Natural killer cell (primary cell): ENCODE measurements around the gene IFITM2. TPM values are rescaled to one million over a fixed set of nuclear protein-coding genes. Genes with fewer than 3 reads are reported as not detected.

Experiments
- ATAC-seq, 3 donors: fragments of 150-1000 bp in 2 of 3; fragments of 200-7000 bp in 1 of 3; cut with Tn5 transposase; 1 replicate in 1 of 3; 2 replicates in 2 of 3; pipeline ENCODE4 v1.10.0; 2021; ENCODE audit warnings: mild to moderate bottlenecking in 2 of 3, moderate library complexity in 2 of 3
- DNase-seq, 2 donors: peaks; one replicate each; pipeline versions ENCODE4 v3.0.0 to v3.0.0-alpha.2; 2013 to 2021; ENCODE audit warnings: mixed read lengths in 1 of 2
- H3K27ac ChIP-seq: one replicate; pipeline ENCODE4 v1.5.1; 2013; ENCODE audit warnings: mild to moderate bottlenecking, low read length
- H3K27me3 ChIP-seq: one replicate; pipeline ENCODE4 v1.6.1; 2013; ENCODE audit warnings: low read length; ENCODE audit not compliant: control insufficient read depth, insufficient read depth
- H3K36me3 ChIP-seq: one replicate; pipeline ENCODE4 v1.6.1; 2013; ENCODE audit warnings: low read length; ENCODE audit not compliant: control insufficient read depth, insufficient read depth
- H3K4me1 ChIP-seq: one replicate; pipeline ENCODE4 v1.6.1; 2013; ENCODE audit warnings: low read length; ENCODE audit not compliant: control insufficient read depth, insufficient read depth
- H3K4me3 ChIP-seq: one replicate; pipeline ENCODE4 v1.5.1; 2013; ENCODE audit warnings: low read length
- H3K9me3 ChIP-seq: one replicate; pipeline ENCODE4 v1.6.1; 2013; ENCODE audit warnings: low read length; ENCODE audit not compliant: control insufficient read depth, insufficient read depth
- H3K27ac Mint-ChIP-seq, 2 donors: one replicate each; pipeline ENCODE4 v1.8.0; 2022; ENCODE audit warnings: mild to moderate bottlenecking in 2 of 2, mixed read lengths in 2 of 2, moderate library complexity in 1 of 2
- H3K27me3 Mint-ChIP-seq, 2 donors: one replicate each; pipeline ENCODE4 v1.8.0; 2022; ENCODE audit warnings: low read depth in 2 of 2, mixed read lengths in 2 of 2
- H3K36me3 Mint-ChIP-seq: one replicate; pipeline ENCODE4 v1.8.0; 2022; ENCODE audit warnings: mixed read lengths
- H3K4me1 Mint-ChIP-seq, 2 donors: one replicate each; pipeline ENCODE4 v1.8.0; 2022; ENCODE audit warnings: mixed read lengths in 2 of 2
- H3K4me3 Mint-ChIP-seq: one replicate; pipeline ENCODE4 v1.8.0; 2022; ENCODE audit warnings: mild to moderate bottlenecking, moderate library complexity, mixed read lengths
- H3K9me3 Mint-ChIP-seq, 2 donors: one replicate each; pipeline ENCODE4 v1.8.0; 2022; ENCODE audit warnings: mixed read lengths in 2 of 2
- WGBS: methylation state at CpG from one replicate; pipeline ENCODE4 v1.1.7; 2013; ENCODE audit warnings: missing lambda C conversion rate; ENCODE audit not compliant: insufficient coverage; 5-methylcytosine and 5-hydroxymethylcytosine counted together
- intact Hi-C: fragments of 100-400 bp; cut with micrococcal nuclease; formaldehyde crosslinking; loops from one replicate; pipeline ENCODE4 v1.14.2; 2022
- total RNA-seq, 4 donors: library from RNA; stranded (reverse); fragments of 120-200 nt in 1 of 4; gene quantifications; one replicate each; pipeline versions ENCODE4 v1.2.3 to v1.2.4, GENCODE V29; 2013 to 2022
- TF ChIP-seq, protein P1 (sequence below): fragments of 200-600 bp; IDR thresholded peaks from one replicate; pipeline ENCODE4 v1.8.0; 2022; ENCODE audit warnings: antibody characterized with exemption

Gene IFITM2
- total RNA-seq, 3 donors from 2014 or later (not counting 1 experiment from before 2014, with no cell fraction given), result 1,080 to 1,421 (median 1,273) TPM

DNA sequence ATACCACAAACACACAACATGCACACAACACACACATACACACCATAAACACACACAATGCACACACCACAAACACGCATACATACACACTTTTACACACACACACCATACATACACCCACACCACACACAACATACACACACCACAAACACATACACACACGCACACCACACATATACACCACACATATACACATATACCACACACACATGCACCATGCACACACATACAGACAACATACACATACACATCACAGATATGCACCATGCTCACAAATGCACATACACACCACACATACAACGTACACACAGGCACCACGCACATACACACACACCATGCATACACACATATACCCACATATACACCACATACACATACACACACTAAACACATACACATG is 50.0 kb downstream of the IFITM2 start:
- Histone ChIP-seq H3K27me3 (no peaks in the 10 kb centered on the region), H3K4me3 (no peak overlapping the region), H3K9me3 (no peaks in the 10 kb centered on the region), H3K27ac (no peak overlapping the region), H3K4me1 (peaks cover 66% of the 10 kb centered on the region), H3K36me3 (no peaks in the 10 kb centered on the region)
- H3K27ac Mint-ChIP-seq, result no peak overlapping the region
- H3K4me3 Mint-ChIP-seq, result no peak overlapping the region
- H3K9me3 Mint-ChIP-seq, result no peaks in the 10 kb centered on the region
- intact Hi-C loops, result loop anchor here (5.0 kb wide), 2 partner anchors 50 to 150 kb away; partner anchors contain the start of genes BET1L, IFITM2 and RIC8A
- peaks cover 28 to 56% of the 10 kb centered on the region in 2 donors for H3K4me1 Mint-ChIP-seq
- no peaks in the 10 kb centered on the region for H3K27me3 Mint-ChIP-seq
- DNase-seq, result no peak
- TF ChIP-seq, protein P1, sequence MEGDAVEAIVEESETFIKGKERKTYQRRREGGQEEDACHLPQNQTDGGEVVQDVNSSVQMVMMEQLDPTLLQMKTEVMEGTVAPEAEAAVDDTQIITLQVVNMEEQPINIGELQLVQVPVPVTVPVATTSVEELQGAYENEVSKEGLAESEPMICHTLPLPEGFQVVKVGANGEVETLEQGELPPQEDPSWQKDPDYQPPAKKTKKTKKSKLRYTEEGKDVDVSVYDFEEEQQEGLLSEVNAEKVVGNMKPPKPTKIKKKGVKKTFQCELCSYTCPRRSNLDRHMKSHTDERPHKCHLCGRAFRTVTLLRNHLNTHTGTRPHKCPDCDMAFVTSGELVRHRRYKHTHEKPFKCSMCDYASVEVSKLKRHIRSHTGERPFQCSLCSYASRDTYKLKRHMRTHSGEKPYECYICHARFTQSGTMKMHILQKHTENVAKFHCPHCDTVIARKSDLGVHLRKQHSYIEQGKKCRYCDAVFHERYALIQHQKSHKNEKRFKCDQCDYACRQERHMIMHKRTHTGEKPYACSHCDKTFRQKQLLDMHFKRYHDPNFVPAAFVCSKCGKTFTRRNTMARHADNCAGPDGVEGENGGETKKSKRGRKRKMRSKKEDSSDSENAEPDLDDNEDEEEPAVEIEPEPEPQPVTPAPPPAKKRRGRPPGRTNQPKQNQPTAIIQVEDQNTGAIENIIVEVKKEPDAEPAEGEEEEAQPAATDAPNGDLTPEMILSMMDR, result no peak
- ATAC-seq, result no peak
- no peaks in the 10 kb centered on the region for H3K36me3 Mint-ChIP-seq
- WGBS, result 96% methylated on average over 4 of the region's 4 CpGs

DNA sequence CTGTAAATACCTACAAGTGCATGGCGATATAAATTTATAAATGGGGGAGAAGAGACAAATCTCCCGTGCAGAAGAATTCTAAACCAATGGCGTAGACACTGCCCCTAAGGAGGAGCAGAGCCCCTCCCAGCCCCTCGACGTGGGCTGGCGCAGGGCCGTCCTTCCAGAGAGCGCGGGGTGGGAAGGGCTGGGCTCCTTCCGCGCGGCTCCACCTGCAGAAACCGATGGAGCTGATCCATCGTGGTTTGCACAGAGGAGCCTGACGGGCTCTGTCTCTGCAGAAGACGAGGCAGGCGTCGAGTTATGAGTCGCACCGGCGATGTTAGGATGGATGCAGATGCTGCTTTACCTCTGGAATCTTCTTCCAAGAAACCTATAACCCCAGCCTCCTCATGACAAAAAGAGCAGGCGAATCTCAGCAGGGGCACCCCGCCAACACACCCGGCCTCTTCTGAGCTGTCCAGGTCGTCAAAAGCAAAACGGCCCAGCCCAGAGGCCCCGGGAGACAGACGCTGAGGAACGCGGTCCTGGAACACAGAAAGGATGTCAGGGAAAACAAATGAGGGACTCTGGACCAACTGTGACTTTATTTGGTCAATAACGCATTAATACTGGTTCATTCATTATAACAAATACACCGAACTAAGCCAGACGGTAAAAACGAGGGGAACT is 50.6 kb downstream of the IFITM2 start:
- H3K27me3 Mint-ChIP-seq, result no peaks in the 10 kb centered on the region
- TF ChIP-seq, protein P1, result no peak
- 83% methylated on average over 34 of the region's 34 CpGs for WGBS
- no peaks in the 10 kb centered on the region for H3K27me3 ChIP-seq
- no peaks in the 10 kb centered on the region for H3K36me3 Mint-ChIP-seq
- no peak overlapping the region for H3K4me3 ChIP-seq
- H3K36me3 ChIP-seq, result no peaks in the 10 kb centered on the region
- DNase-seq (no peak), ATAC-seq (no peak)
- intact Hi-C loops, result loop anchor here (5.0 kb wide), 2 partner anchors 51 to 151 kb away; partner anchors contain the start of genes BET1L, IFITM2 and RIC8A
- H3K4me3 Mint-ChIP-seq, result no peak overlapping the region
- no peak overlapping the region for H3K27ac Mint-ChIP-seq
- no peak overlapping the region for H3K27ac ChIP-seq
- peaks cover 66% of the 10 kb centered on the region for H3K4me1 ChIP-seq
- peaks cover 22 to 51% of the 10 kb centered on the region in 2 donors for H3K4me1 Mint-ChIP-seq
- H3K9me3 Mint-ChIP-seq, result no peaks in the 10 kb centered on the region
- H3K9me3 ChIP-seq, result no peaks in the 10 kb centered on the region

Other genes starting within 250 kb of the IFITM2 start
- gene SCGB1C1, start 114.7 kb upstream of the IFITM2 start, total RNA-seq, result 1 to 10 TPM in 1 of 3 donors, under 1 TPM in 1, not detected in 1; 0.73 to 2.1 TPM
- 10 to 100 TPM; 32.4 to 44.1 (median 35.8) TPM for gene BET1L, start 100.4 kb upstream of the IFITM2 start, total RNA-seq
- 100 to 1,000 TPM; 102 to 153 (median 106) TPM for gene RIC8A, start 100.1 kb upstream of the IFITM2 start, total RNA-seq
- 10 to 100 TPM; 20.1 to 24.2 (median 21.2) TPM for gene SIRT3, start 71.5 kb upstream of the IFITM2 start, total RNA-seq
- 100 to 1,000 TPM in 2 of 3 donors, 10 to 100 TPM in 1; 94.6 to 111 (median 104) TPM for gene PSMD13, start 70.8 kb upstream of the IFITM2 start, total RNA-seq
- gene NLRP6, start 29.4 kb upstream of the IFITM2 start, total RNA-seq, result 1 to 10 TPM; 1.7 to 3.0 (median 2.3) TPM
- 100 to 1,000 TPM; 130 to 237 (median 153) TPM for gene PGGHG, start 18.7 kb upstream of the IFITM2 start, total RNA-seq
- gene IFITM5, start 8.3 kb upstream of the IFITM2 start, total RNA-seq, result not detected
- 100 to 1,000 TPM; 540 to 809 (median 710) TPM for gene IFITM1, start 6.2 kb downstream of the IFITM2 start, total RNA-seq
- gene IFITM3, start 13.0 kb downstream of the IFITM2 start, total RNA-seq, result 100 to 1,000 TPM in 1 of 3 donors, 10 to 100 TPM in 2; 64.0 to 165 (median 93.6) TPM
- 1 to 10 TPM in 2 of 3 donors, under 1 TPM in 1; 0.66 to 1.5 (median 1.5) TPM for gene B4GALNT4, start 61.7 kb downstream of the IFITM2 start, total RNA-seq
- under 1 TPM in 2 of 3 donors, not detected in 1; 0.29 to 0.56 TPM for gene PKP3, start 86.4 kb downstream of the IFITM2 start, total RNA-seq
- gene SIGIRR, start 107.2 kb downstream of the IFITM2 start, total RNA-seq, result 100 to 1,000 TPM; 619 to 690 (median 666) TPM
- gene ANO9, start 134.2 kb downstream of the IFITM2 start, total RNA-seq, result 10 to 100 TPM; 15.1 to 21.3 (median 15.1) TPM
- 10 to 100 TPM; 21.5 to 25.1 (median 23.4) TPM for gene PTDSS2, start 142.5 kb downstream of the IFITM2 start, total RNA-seq
- 100 to 1,000 TPM; 113 to 120 (median 118) TPM for gene RNH1, start 199.4 kb downstream of the IFITM2 start, total RNA-seq
- 10 to 100 TPM; 27.6 to 35.0 (median 30.6) TPM for gene HRAS, start 227.8 kb downstream of the IFITM2 start, total RNA-seq
- gene LRRC56, start 229.7 kb downstream of the IFITM2 start, total RNA-seq, result 1 to 10 TPM; 1.5 to 2.4 (median 2.2) TPM